ENCODE measurements around the gene RSRC1.

The RSRC1 gene

GRCh38 chr3:158127250-158128219 is 17.6 kb downstream of the RSRC1 start:
- H3K27me3 ChIP-seq (ENCODE audit: insufficient read depth, low read length) = no peaks in the 10 kb centered on the region
- no peak overlapping the region for H3K9ac ChIP-seq (ENCODE audit: low read length)
- H3K27ac ChIP-seq (ENCODE audit: low read depth, low read length, poor library complexity, severe bottlenecking) = no peak overlapping the region
- no peaks in the 10 kb centered on the region for H3K9me2 ChIP-seq (ENCODE audit: low read depth, low read length)
- TF ChIP-seq EZH2 (IDR thresholded peaks at IDR 0.05; ENCODE audit: borderline replicate concordance, low read length) = no peak
- TF ChIP-seq CTCF (IDR thresholded peaks at IDR 0.05; ENCODE audit: low read length) = no peak
- H3K9me3 ChIP-seq (ENCODE audit: low read length) = peaks cover 3% of the 10 kb centered on the region; the same call in 1 of the 2 replicates
- H3K79me2 ChIP-seq (ENCODE audit: insufficient read depth, low read length) = peaks cover 6% of the 10 kb centered on the region; the same call in 1 of the 2 replicates
- H4K20me1 ChIP-seq (ENCODE audit: insufficient read depth, low read length) = no peaks in the 10 kb centered on the region
- no peaks in the 10 kb centered on the region for H3K4me1 ChIP-seq (ENCODE audit: insufficient read depth, low read length, severe bottlenecking)
- peaks cover 86% of the 10 kb centered on the region for H3K36me3 ChIP-seq (ENCODE audit: insufficient read depth, low read length)
- H3K4me3 ChIP-seq (ENCODE audit: low read depth, low read length, poor library complexity, severe bottlenecking) = no peak overlapping the region
- H2AFZ ChIP-seq (ENCODE audit: low read length) = no peak overlapping the region
- H3F3A ChIP-seq (ENCODE audit: insufficient read depth, low read length) = no peaks in the 10 kb centered on the region
- H3K4me2 ChIP-seq (ENCODE audit: low read length) = no peak overlapping the region

- H3K9ac ChIP-seq (ENCODE audit: low read length) = no peak overlapping the region
- H3K4me2 ChIP-seq (ENCODE audit: low read length) = no peak overlapping the region
- H3F3A ChIP-seq (ENCODE audit: insufficient read depth, low read length) = no peaks in the 10 kb centered on the region
- no peaks in the 10 kb centered on the region for H3K4me1 ChIP-seq (ENCODE audit: insufficient read depth, low read length, severe bottlenecking)
- H3K27ac ChIP-seq (ENCODE audit: low read depth, low read length, poor library complexity, severe bottlenecking) = no peak overlapping the region
- peaks cover 6% of the 10 kb centered on the region; the same call in 1 of the 2 replicates for H3K79me2 ChIP-seq (ENCODE audit: insufficient read depth, low read length)
- H3K27me3 ChIP-seq (ENCODE audit: insufficient read depth, low read length) = no peaks in the 10 kb centered on the region
- peaks cover 78% of the 10 kb centered on the region for H3K36me3 ChIP-seq (ENCODE audit: insufficient read depth, low read length)
- H2AFZ ChIP-seq (ENCODE audit: low read length) = no peak overlapping the region
- H3K4me3 ChIP-seq (ENCODE audit: low read depth, low read length, poor library complexity, severe bottlenecking) = no peak overlapping the region
- peaks cover 3% of the 10 kb centered on the region; the same call in 1 of the 2 replicates for H3K9me3 ChIP-seq (ENCODE audit: low read length)
- TF ChIP-seq CTCF (IDR thresholded peaks at IDR 0.05; ENCODE audit: low read length) (no peak), EZH2 (IDR thresholded peaks at IDR 0.05; ENCODE audit: borderline replicate concordance, low read length) (no peak)
- no peaks in the 10 kb centered on the region for H4K20me1 ChIP-seq (ENCODE audit: insufficient read depth, low read length)
- H3K9me2 ChIP-seq (ENCODE audit: low read depth, low read length) = no peaks in the 10 kb centered on the region
Observed at GRCh38 chr3:158128755-158129154, 18.9 kb downstream of the RSRC1 start.

- Histone ChIP-seq H3K4me1 (ENCODE audit: insufficient read depth, low read length, severe bottlenecking) (no peaks in the 10 kb centered on the region), H3K9ac (ENCODE audit: low read length) (no peak overlapping the region), H3K9me2 (ENCODE audit: low read depth, low read length) (no peaks in the 10 kb centered on the region), H3K4me2 (ENCODE audit: low read length) (no peak overlapping the region), H4K20me1 (ENCODE audit: insufficient read depth, low read length) (no peaks in the 10 kb centered on the region), H3K36me3 (ENCODE audit: insufficient read depth, low read length) (peaks cover 37% of the 10 kb centered on the region), H3K27me3 (ENCODE audit: insufficient read depth, low read length) (no peaks in the 10 kb centered on the region), H3K9me3 (ENCODE audit: low read length) (no peaks in the 10 kb centered on the region), H3K27ac (ENCODE audit: low read depth, low read length, poor library complexity, severe bottlenecking) (no peak overlapping the region), H3F3A (ENCODE audit: insufficient read depth, low read length) (no peaks in the 10 kb centered on the region), H2AFZ (ENCODE audit: low read length) (no peak overlapping the region), H3K79me2 (ENCODE audit: insufficient read depth, low read length) (no peaks in the 10 kb centered on the region), H3K4me3 (ENCODE audit: low read depth, low read length, poor library complexity, severe bottlenecking) (no peak overlapping the region)
- no peak for TF ChIP-seq EZH2 (IDR thresholded peaks at IDR 0.05; ENCODE audit: borderline replicate concordance, low read length)
Observed at GRCh38 chr3:158134363-158134762, 24.5 kb downstream of the RSRC1 start.
